Thymus (tissue), 11 donors: ENCODE data around the gene ZSWIM2. TPM values are rescaled to one million over a fixed set of nuclear protein-coding genes. Genes with fewer than 3 reads are reported as not detected.
"Not testable (repeated sequence)": the region's sequence is repeated elsewhere in the genome, so short reads cannot be mapped to it uniquely, and the experiment has no call there.

Experiments used
- DNase-seq, 9 donors: peaks; one replicate each; pipeline ENCODE4 v3.0.0-alpha.2; 2013; ENCODE audit warnings: low spot score in 9 of 9, low read depth in 6 of 9, missing footprints in 1 of 9
- H3K27ac ChIP-seq, 2 donors: one replicate each; pipeline ENCODE4 v1.5.1; 2013; ENCODE audit warnings: control low read depth in 1 of 2, low read depth in 1 of 2, low read length in 1 of 2, mild to moderate bottlenecking in 1 of 2, moderate library complexity in 1 of 2
- H3K27me3 ChIP-seq, 2 donors: one replicate each; pipeline ENCODE4 v1.5.1; 2013; ENCODE audit warnings: low read length in 1 of 2; ENCODE audit not compliant: control insufficient read depth in 2 of 2, insufficient read depth in 1 of 2
- H3K36me3 ChIP-seq, 2 donors: one replicate each; pipeline ENCODE4 v1.5.1; 2013; ENCODE audit warnings: low read length in 1 of 2, mild to moderate bottlenecking in 1 of 2, moderate library complexity in 1 of 2; ENCODE audit not compliant: control insufficient read depth in 2 of 2, insufficient read depth in 2 of 2
- H3K4me1 ChIP-seq, 2 donors: one replicate each; pipeline ENCODE4 v1.5.1; 2013; ENCODE audit warnings: low read length in 2 of 2; ENCODE audit not compliant: control insufficient read depth in 2 of 2, insufficient read depth in 2 of 2
- H3K4me3 ChIP-seq, 2 donors: one replicate each; pipeline ENCODE4 v1.5.1; 2013; ENCODE audit warnings: low read length in 2 of 2, control low read depth in 1 of 2, mild to moderate bottlenecking in 1 of 2
- H3K9me3 ChIP-seq, 2 donors: one replicate each; pipeline ENCODE4 v1.5.1; 2013; ENCODE audit warnings: low read length in 1 of 2, mild to moderate bottlenecking in 1 of 2; ENCODE audit not compliant: control insufficient read depth in 2 of 2, insufficient read depth in 1 of 2
- WGBS: extraction: QIAGEN DNeasy Blood & Tissue Kit; methylation state at CpG from one replicate; pipeline ENCODE4 v1.1.7; 2013; 5-methylcytosine and 5-hydroxymethylcytosine counted together
- polyA plus RNA-seq: library from polyadenylated mRNA; stranded (reverse); fragments of 200-250 nt; gene quantifications from one replicate; pipeline ENCODE4 v1.2.3, GENCODE V29; 2013
- total RNA-seq: library from RNA; stranded (reverse); fragments of 120-200 nt; gene quantifications from one replicate; pipeline ENCODE4 v1.2.4, GENCODE V29; 2013
- donor health status: healthy.

The ZSWIM2 gene
- total and polyA plus RNA-seq, 2 donors, result not detected

GRCh38 chr2:186811760-186812159 lies 37.2 kb downstream of the ZSWIM2 start:
- not testable (repeated sequence) for H3K4me1 ChIP-seq

GRCh38 chr2:186806591-186806990 lies 42.4 kb downstream of the ZSWIM2 start:
- Histone ChIP-seq H3K27ac (no peak overlapping the region), H3K9me3 (peaks cover 0 to 4% of the 10 kb centered on the region in 2 donors), H3K27me3 (no peaks in the 10 kb centered on the region), H3K36me3 (no peaks in the 10 kb centered on the region), H3K4me3 (no peak overlapping the region), H3K4me1 (no peaks in the 10 kb centered on the region)
- DNase-seq, result no peak
- 89% methylated on average over 1 of the region's 1 CpG for WGBS

More at GRCh38 chr2:186811760-186812159, 37.2 kb downstream of the ZSWIM2 start:
- WGBS, result 93% methylated on average over 6 of the region's 6 CpGs
- not testable (repeated sequence) for H3K4me3 ChIP-seq, H3K9me3 ChIP-seq, H3K27me3 ChIP-seq, DNase-seq, H3K27ac ChIP-seq, H3K36me3 ChIP-seq

- H3K9me3 ChIP-seq, H3K36me3 ChIP-seq, H3K4me1 ChIP-seq, DNase-seq, H3K27me3 ChIP-seq, H3K4me3 ChIP-seq, H3K27ac ChIP-seq: not testable (repeated sequence)
- 93% methylated on average over 1 of the region's 1 CpG for WGBS
These were observed 50.4 kb downstream of the ZSWIM2 start for GRCh38 chr2:186798604-186799003.

- H3K4me1 ChIP-seq, result no peaks in the 10 kb centered on the region
- H3K36me3 ChIP-seq, result no peaks in the 10 kb centered on the region
- no peak overlapping the region for H3K27ac ChIP-seq
- 93% methylated on average over 4 of the region's 4 CpGs for WGBS
- no peaks in the 10 kb centered on the region for H3K27me3 ChIP-seq
- no peak overlapping the region for H3K4me3 ChIP-seq
- DNase-seq, result no peak
- no peaks in the 10 kb centered on the region for H3K9me3 ChIP-seq
These were observed 64.0 kb downstream of the ZSWIM2 start for GRCh38 chr2:186784930-186785329.

GRCh38 chr2:186783254-186783653 lies 65.7 kb downstream of the ZSWIM2 start:
- Histone ChIP-seq H3K27ac (no peak overlapping the region), H3K4me1 (no peaks in the 10 kb centered on the region), H3K27me3 (no peaks in the 10 kb centered on the region), H3K4me3 (no peak overlapping the region), H3K9me3 (no peaks in the 10 kb centered on the region), H3K36me3 (no peaks in the 10 kb centered on the region)
- DNase-seq, result no peak

GRCh38 chr2:186780701-186781316 lies 68.2 kb downstream of the ZSWIM2 start:
- H3K27ac ChIP-seq, result no peak overlapping the region
- no peak for DNase-seq
- no peaks in the 10 kb centered on the region for H3K36me3 ChIP-seq
- WGBS, result 66% methylated on average over 4 of the region's 4 CpGs
- no peaks in the 10 kb centered on the region for H3K4me1 ChIP-seq
- H3K4me3 ChIP-seq, result no peak overlapping the region
- H3K9me3 ChIP-seq, result no peaks in the 10 kb centered on the region
- H3K27me3 ChIP-seq, result no peaks in the 10 kb centered on the region

Other genes starting within 250 kb of the ZSWIM2 start
- gene FAM171B, start 155.1 kb downstream of the ZSWIM2 start, total RNA-seq, result 6.1 TPM
- gene FAM171B, start 155.1 kb downstream of the ZSWIM2 start, polyA plus RNA-seq, result 2.6 TPM